ENCODE results near the gene FXYD7. TPM values are rescaled to one million over a fixed set of nuclear protein-coding genes. Genes with fewer than 3 reads are reported as not detected.
"Not testable (repeated sequence)": the region's sequence is repeated elsewhere in the genome, so short reads cannot be mapped to it uniquely, and the experiment has no call there.

Gene FXYD7, protein sequence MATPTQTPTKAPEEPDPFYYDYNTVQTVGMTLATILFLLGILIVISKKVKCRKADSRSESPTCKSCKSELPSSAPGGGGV
- total RNA-seq, result 0.39 TPM in 1 of 2 replicates, not detected in the other

DNA sequence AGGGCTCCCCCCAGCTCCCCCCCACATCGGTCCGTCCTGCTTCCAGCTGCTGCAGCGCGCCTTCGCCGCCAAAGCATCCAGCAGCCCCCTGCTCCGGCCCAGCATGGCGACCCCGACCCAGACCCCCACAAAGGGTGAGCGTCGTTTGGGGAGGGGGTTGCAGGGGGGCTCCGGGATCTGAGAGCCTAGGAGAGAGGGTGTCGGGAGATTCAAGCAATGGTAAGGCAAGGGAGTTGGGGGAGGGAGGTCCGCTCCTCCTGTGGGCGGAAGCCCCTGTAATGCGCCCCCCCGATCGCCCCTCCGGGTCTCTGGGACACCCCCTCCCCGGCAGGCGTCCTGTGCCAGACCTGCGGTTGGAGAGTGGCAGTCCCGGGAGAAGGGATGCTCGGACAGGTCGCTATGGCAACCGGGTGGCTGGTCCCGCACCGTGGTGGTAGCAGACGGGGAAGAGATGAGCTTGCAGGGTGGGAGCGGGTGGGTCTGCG, at the start of gene FXYD7:
FXYD7 (plus strand) TSS at position 25 of the 485 bp plus-strand sequence; CDS start at position 104, 79 bp downstream.
- Mint-ChIP-seq H3K9me3 (no peaks in the 10 kb centered on the region), H3K4me1 (ENCODE audit: low read depth) (peaks cover 30% of the 10 kb centered on the region), H3K27me3 (ENCODE audit: insufficient read depth) (peaks cover 12% of the 10 kb centered on the region), H3K4me3 (peak within 1 kb of the TSS; percentile 26), H3K27ac (no peak within 1 kb of the TSS), H3K36me3 (ENCODE audit: low read depth) (peaks cover 2% of the 10 kb centered on the region)
- intact Hi-C loops (cut with micrococcal nuclease), result loop anchor here (2.0 to 5.0 kb wide), 2 partner anchors 74 to 204 kb away; partner anchors contain the start of gene FFAR1
- DNase-seq (ENCODE audit: low spot score), result no peak

DNA sequence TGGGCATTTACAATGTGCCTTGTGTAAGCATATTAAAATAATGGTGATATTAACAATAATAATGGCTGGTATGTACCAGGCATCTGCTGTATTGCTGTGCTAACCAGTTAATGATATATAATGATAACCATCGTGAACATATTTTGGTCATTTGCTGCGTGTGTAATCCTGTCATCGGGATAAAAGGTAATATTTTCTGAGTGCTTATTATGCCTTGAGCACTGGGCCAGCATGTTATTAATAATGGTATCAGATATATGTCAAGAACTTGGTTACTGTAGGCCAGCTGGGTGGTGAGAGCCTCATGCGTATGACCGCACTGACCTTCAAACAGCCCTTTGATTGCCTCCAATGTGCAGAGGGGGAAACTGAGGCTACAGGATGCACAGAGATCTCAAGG, 49.6 kb upstream of the FXYD7 start:
- intact Hi-C loops (cut with micrococcal nuclease), result no loop called here
- Mint-ChIP-seq H3K9me3 (no peaks in the 10 kb centered on the region), H3K4me3 (no peak overlapping the region), H3K36me3 (ENCODE audit: low read depth) (no peaks in the 10 kb centered on the region), H3K4me1 (ENCODE audit: low read depth) (no peaks in the 10 kb centered on the region), H3K27ac (no peak overlapping the region), H3K27me3 (ENCODE audit: insufficient read depth) (peaks cover 3% of the 10 kb centered on the region)
- DNase-seq (ENCODE audit: low spot score), result no peak

DNA sequence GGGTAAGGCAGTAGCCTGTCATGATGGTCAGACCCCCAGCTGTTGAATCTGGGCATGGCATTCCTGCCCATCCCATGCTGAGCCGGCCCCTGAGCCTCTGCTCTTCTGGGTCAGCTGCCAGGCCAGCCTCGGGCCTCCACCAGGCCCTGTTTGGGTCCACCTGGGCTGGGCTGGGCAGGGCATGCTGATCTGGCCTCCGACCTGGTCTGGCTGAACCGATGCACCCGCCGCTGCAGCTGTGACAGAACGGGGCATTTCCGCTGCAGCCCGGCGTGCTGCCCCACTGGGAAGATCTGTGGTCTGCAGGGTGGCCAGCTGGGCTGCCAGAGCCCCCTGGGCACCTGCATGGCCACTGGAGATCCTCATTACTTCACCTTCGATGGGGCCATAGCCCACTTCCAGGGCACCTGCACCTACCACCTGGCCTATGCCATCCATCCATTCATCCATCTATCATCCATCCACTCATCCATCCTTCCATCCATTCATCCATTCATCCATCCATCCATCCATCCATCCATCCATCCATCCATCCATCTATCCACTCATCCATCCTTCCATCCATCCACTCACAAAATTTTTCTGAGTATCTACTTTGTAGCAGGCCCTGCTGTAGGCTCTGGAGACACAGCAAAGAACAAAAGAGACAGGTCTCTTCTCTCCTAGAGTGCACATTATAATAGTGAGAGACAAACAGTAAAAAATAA, 49.0 kb upstream of the FXYD7 start:
- Mint-ChIP-seq H3K27me3 (ENCODE audit: insufficient read depth) (peaks cover 3% of the 10 kb centered on the region), H3K4me1 (ENCODE audit: low read depth) (no peaks in the 10 kb centered on the region), H3K27ac (no peak overlapping the region), H3K4me3 (no peak overlapping the region), H3K36me3 (ENCODE audit: low read depth) (no peaks in the 10 kb centered on the region), H3K9me3 (no peaks in the 10 kb centered on the region)
- intact Hi-C loops (cut with micrococcal nuclease), result no loop called here
- DNase-seq (ENCODE audit: low spot score), result no peak

DNA sequence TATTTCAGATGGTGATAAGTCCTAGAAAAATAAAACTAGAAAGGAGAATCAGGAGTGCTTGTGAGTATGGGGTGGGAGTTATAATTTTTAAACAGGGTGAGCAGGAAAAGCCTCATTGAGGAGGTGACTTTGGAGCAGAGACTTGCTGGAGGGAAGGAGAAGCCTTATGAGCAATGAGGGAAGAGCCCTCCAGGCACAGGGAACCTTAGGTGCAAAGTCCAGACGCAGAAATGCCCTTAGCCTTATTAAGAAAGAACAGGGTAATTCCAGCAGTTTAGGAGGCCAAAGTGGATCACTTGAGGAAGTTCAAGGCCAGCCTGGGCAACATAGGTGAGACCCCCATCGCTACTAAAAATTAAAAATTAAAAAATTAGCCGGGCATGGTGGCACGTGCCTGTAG, 48.4 kb upstream of the FXYD7 start:
- intact Hi-C loops (cut with micrococcal nuclease), result no loop called here
- Mint-ChIP-seq H3K27ac (no peak overlapping the region), H3K36me3 (ENCODE audit: low read depth) (no peaks in the 10 kb centered on the region), H3K4me3 (no peak overlapping the region), H3K27me3 (ENCODE audit: insufficient read depth) (peaks cover 3% of the 10 kb centered on the region), H3K4me1 (ENCODE audit: low read depth) (no peaks in the 10 kb centered on the region), H3K9me3 (no peaks in the 10 kb centered on the region)
- DNase-seq (ENCODE audit: low spot score), result no peak

DNA sequence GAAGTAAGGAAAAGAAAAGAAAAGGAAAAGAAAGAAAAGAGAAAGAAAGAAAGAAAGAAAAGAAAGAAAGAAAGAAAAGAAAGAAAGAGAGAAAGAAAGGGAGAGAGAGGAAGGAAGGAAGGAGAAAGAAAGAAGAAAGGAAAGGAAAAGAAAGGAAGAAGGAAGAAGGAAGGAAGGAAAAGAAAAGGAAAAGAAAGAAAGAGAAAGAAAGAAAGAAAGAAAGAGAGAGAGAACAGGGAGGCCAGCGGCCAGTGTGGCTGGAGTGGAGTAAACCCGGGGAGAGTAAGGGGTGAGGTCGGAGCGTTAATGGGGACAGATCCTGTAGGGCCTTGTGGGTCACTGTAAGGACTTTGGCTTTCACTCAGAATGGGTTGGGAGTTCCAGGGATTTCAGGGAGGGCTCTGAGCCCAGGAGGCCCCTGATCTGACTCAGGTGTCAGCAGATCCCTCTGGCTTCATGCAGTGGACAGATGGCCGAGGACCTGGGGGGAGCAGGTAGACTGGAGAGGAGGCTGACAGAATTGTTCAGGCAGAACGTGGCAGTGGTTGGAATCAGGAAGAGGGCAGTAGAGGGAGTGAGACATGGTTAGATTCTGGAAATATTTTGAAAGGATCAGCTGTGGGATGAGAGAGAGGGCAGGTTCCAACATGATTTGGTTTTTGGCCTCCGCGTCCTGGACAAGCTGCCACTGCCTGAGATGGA, 47.2 kb upstream of the FXYD7 start:
- H3K4me3 Mint-ChIP-seq, result no peak overlapping the region
- no peaks in the 10 kb centered on the region for H3K36me3 Mint-ChIP-seq (ENCODE audit: low read depth)
- peaks cover 3% of the 10 kb centered on the region for H3K27me3 Mint-ChIP-seq (ENCODE audit: insufficient read depth)
- H3K27ac Mint-ChIP-seq, result no peak overlapping the region
- no peaks in the 10 kb centered on the region for H3K9me3 Mint-ChIP-seq
- no peak for DNase-seq (ENCODE audit: low spot score)
- no peaks in the 10 kb centered on the region for H3K4me1 Mint-ChIP-seq (ENCODE audit: low read depth)
- intact Hi-C loops (cut with micrococcal nuclease), result no loop called here

DNA sequence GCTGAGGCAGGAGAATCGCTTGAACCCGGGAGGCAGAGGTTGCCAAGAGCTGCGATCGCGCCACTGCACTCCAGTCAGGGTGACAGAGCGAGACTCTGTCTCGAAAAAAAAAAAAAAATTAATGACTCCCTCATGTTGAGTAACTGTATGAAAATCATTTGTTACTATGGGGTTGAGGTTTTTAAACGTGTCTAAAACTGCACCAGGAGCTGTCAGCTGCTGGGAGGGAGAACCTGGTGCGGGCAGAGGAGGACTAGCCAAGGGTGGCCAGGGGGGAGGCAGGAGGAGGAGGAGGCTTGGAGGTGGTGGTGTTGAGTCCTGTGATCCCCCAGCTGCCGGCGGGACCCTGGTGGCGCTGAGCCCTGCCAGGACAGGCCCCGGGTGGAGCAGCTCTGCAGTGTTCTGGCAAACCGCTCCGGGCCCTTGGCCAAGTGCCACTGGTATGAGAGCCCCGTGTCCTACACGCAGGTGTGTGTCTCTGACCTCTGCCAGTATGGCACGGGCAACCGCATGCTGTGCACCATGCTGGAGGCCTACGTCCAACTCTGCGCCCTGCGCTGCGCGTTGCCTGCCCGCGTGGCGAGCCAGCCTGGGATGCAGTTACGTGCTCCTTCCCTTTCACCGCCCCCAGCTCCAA, 44.5 kb upstream of the FXYD7 start:
- Mint-ChIP-seq H3K4me1 (ENCODE audit: low read depth) (no peaks in the 10 kb centered on the region), H3K9me3 (no peaks in the 10 kb centered on the region), H3K4me3 (no peak overlapping the region), H3K27ac (no peak overlapping the region), H3K27me3 (ENCODE audit: insufficient read depth) (no peaks in the 10 kb centered on the region), H3K36me3 (ENCODE audit: low read depth) (no peaks in the 10 kb centered on the region)
- DNase-seq (ENCODE audit: low spot score), result no peak
- intact Hi-C loops (cut with micrococcal nuclease), result no loop called here

DNA sequence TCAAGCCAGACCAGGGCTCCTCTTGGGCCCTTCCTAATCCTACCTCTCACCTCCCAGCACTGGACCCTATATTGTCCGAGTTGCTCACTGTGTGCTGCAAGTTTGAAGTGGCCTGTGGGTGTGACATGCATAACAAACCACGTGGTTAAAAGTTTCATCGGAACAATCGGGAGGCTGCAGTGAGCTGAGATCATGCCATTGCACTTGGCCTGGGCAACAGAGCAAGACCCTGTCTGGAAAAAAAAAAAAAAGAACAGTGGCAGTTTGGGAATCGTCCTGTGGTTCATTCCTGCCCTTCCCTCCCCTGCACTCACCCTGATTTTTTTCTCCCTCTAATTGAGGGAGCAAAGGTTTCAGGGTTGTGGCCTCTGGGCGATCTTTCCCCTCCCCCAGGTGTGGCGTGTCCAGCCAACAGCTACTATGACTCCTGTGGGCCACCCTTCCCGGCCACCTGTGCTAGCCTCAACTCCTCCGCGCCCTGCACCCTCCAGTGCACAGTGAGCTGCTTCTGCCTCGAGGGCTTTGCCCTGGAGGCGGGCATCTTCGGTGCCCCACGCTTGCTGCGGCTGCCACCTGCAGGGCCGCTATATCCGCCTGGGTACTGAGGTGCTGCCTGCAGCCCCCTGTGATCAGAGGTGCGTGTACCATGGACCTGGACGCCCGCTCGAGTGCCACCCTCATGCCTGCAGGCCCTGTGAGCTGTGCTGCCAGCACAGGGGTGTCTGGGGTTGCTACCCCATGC, 43.7 kb upstream of the FXYD7 start:
- Mint-ChIP-seq H3K36me3 (ENCODE audit: low read depth) (no peaks in the 10 kb centered on the region), H3K27me3 (ENCODE audit: insufficient read depth) (no peaks in the 10 kb centered on the region), H3K4me1 (ENCODE audit: low read depth) (no peaks in the 10 kb centered on the region), H3K4me3 (no peak overlapping the region), H3K27ac (no peak overlapping the region), H3K9me3 (no peaks in the 10 kb centered on the region)
- DNase-seq (ENCODE audit: low spot score), result no peak
- intact Hi-C loops (cut with micrococcal nuclease), result no loop called here

DNA sequence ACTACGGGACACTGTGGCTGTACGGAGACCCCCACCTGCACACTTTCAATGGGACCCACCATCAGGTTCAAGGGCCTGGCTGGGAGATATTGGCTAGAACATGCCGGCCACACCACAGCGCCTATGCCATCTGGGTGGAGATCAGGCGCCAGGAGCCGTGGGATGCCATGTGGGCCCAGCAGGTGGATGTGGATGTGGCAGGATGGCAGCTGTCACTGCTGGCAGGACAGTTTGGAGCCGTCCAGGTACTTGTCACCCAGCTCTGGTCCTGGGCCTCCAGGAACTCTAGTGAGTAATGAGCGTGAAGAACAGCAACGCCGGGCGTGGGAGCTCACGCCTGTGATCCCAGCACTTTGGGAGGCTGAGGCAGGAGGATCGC, 43.2 kb upstream of the FXYD7 start:
- Mint-ChIP-seq H3K9me3 (no peaks in the 10 kb centered on the region), H3K4me3 (no peak overlapping the region), H3K27ac (no peak overlapping the region), H3K36me3 (ENCODE audit: low read depth) (no peaks in the 10 kb centered on the region), H3K27me3 (ENCODE audit: insufficient read depth) (no peaks in the 10 kb centered on the region), H3K4me1 (ENCODE audit: low read depth) (no peaks in the 10 kb centered on the region)
- intact Hi-C loops (cut with micrococcal nuclease), result no loop called here
- DNase-seq (ENCODE audit: low spot score), result no peak

DNA sequence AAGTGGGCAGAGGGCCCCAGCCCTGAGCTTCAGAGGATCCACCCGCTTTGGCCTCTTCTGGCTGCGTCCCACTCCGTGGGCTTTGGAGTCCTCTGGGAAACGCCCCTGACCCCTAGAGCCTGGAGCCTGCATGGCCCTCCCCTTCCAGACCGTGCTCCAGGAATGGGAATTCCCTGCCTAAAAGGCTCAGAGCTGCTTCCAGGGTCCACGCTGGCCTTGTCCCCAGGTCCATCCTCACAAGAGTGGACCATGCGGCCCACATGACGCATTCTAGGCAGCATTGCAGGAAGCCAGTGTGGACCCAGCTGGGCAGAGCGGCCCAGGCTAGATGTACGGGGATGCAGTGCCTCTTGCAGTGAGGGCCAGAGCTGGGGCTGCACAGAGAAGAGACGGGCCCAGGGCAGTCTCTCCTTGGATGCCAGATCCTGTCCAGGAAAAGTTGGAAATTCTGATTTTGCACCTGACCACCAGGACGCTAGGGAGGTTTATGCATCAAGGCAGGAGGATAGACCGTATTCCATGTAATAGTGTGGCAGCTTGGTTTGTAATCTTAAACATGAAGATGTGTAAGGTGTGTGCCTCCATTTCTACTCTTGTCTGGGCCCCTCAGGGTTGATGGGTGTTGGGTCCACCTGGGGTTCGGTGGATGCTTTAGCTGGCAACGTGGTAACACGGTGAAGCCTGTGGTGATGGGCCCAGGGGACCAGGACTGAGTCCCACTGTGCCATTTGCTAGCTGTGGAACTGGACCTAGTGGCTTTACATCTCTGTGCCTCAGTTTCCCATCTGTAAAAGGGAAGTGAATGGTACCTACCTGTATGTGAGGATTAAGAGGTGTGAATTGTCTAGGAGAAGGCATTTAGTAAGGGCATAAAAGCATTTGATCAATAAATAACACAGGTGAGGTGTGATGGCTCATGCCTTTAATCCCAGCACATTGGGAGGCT, 42.2 kb upstream of the FXYD7 start:
- no peak for DNase-seq (ENCODE audit: low spot score)
- H3K36me3 Mint-ChIP-seq (ENCODE audit: low read depth), result no peaks in the 10 kb centered on the region
- no peak overlapping the region for H3K4me3 Mint-ChIP-seq
- no peaks in the 10 kb centered on the region for H3K27me3 Mint-ChIP-seq (ENCODE audit: insufficient read depth)
- no peaks in the 10 kb centered on the region for H3K4me1 Mint-ChIP-seq (ENCODE audit: low read depth)
- H3K9me3 Mint-ChIP-seq, result no peaks in the 10 kb centered on the region
- no peak overlapping the region for H3K27ac Mint-ChIP-seq
- intact Hi-C loops (cut with micrococcal nuclease), result no loop called here

DNA sequence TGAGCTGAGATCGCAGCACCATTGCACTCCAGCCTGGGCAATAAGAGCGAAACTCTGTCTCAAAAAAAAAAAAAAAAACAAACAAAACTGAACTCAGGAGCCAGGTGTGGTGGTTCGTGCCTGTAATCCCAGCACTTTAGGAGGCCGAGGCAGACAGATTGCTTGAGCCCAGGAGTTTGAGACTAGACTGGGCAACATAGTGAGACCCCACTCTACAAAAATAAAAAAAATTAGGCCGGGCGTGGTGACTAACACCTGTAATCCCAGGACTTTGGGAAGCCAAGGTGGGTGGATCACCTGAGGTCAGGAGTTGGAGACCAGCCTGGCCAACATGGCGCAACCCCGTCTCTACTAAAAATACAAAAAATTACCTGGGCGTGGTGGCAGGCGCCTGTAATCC, 41.1 kb upstream of the FXYD7 start:
- H3K36me3 Mint-ChIP-seq (ENCODE audit: low read depth); intact Hi-C loops (cut with micrococcal nuclease); H3K27me3 Mint-ChIP-seq (ENCODE audit: insufficient read depth); H3K4me1 Mint-ChIP-seq (ENCODE audit: low read depth); DNase-seq (ENCODE audit: low spot score); H3K27ac Mint-ChIP-seq; H3K9me3 Mint-ChIP-seq; H3K4me3 Mint-ChIP-seq: not testable (repeated sequence)

DNA sequence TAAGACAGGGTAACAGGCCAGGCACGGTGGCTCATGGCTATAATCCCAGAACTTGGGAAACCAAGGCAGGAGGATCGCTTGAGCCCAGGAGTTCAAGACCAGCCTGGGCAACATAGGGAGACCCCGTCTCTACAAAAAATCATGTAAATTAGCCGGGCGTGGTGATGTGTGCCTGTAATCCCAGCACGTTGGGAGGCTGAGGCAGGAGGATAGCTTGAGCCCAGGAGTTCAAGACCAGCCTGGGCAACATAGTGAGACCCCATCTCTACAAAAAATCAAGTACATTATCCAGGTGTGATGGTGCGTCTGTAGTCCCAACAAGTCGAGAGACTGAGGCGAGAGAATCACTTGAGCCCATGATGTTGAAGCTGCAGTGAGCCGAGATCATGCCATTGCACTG, 39.4 kb upstream of the FXYD7 start:
- peaks cover 14% of the 10 kb centered on the region for H3K4me1 Mint-ChIP-seq (ENCODE audit: low read depth)

DNA sequence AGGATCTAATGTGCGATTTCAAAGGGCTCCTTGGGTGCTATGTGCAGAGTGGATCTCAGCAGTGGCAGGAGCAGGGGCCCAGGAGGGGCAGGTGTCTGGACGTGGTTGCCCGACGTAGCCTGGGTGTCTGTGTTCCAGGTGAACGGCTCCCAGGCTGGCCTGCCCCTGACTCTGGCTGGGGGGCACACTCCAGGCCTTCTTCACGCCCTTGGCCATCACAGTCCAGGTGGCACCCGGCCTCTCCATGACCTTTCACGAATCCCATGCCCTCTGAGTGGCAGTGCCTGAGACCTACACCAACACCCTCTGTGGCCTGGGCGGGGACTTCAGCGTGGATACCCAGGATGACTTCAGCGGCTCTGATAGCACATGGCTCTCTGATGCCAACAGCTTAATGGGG, 38.7 kb upstream of the FXYD7 start:
- H3K27me3 Mint-ChIP-seq (ENCODE audit: insufficient read depth), result peaks cover 3% of the 10 kb centered on the region
- H3K9me3 Mint-ChIP-seq, result peaks cover 6% of the 10 kb centered on the region
- no peak overlapping the region for H3K4me3 Mint-ChIP-seq
- H3K4me1 Mint-ChIP-seq (ENCODE audit: low read depth), result peaks cover 14% of the 10 kb centered on the region
- H3K36me3 Mint-ChIP-seq (ENCODE audit: low read depth), result no peaks in the 10 kb centered on the region
- no peak for DNase-seq (ENCODE audit: low spot score)
- no peak overlapping the region for H3K27ac Mint-ChIP-seq
- intact Hi-C loops (cut with micrococcal nuclease), result no loop called here

More for the DNA sequence above, 39.4 kb upstream of the FXYD7 start:
- H3K9me3 Mint-ChIP-seq; DNase-seq (ENCODE audit: low spot score); intact Hi-C loops (cut with micrococcal nuclease); H3K27me3 Mint-ChIP-seq (ENCODE audit: insufficient read depth); H3K27ac Mint-ChIP-seq; H3K36me3 Mint-ChIP-seq (ENCODE audit: low read depth); H3K4me3 Mint-ChIP-seq: not testable (repeated sequence)

All from activated T-helper 1 cell treated with anti-CD3 and anti-CD28 coated beads, Interleukin-12 subunit alpha, Interleukin-12 subunit beta, Interleukin-2, Interleukin-4 antibody, amounts not matched to agents 30 ng/mL and 10 ng/mL and 1 ng/mL, durations not matched to agents 14 hours and 24 hours and 36 hours (primary cell).